ENCODE measurements around the gene ZNF592. TPM values are rescaled to one million over a fixed set of nuclear protein-coding genes. Genes with fewer than 3 reads are reported as not detected.

Gene ZNF592
- total RNA-seq, result 36.1 TPM

DNA sequence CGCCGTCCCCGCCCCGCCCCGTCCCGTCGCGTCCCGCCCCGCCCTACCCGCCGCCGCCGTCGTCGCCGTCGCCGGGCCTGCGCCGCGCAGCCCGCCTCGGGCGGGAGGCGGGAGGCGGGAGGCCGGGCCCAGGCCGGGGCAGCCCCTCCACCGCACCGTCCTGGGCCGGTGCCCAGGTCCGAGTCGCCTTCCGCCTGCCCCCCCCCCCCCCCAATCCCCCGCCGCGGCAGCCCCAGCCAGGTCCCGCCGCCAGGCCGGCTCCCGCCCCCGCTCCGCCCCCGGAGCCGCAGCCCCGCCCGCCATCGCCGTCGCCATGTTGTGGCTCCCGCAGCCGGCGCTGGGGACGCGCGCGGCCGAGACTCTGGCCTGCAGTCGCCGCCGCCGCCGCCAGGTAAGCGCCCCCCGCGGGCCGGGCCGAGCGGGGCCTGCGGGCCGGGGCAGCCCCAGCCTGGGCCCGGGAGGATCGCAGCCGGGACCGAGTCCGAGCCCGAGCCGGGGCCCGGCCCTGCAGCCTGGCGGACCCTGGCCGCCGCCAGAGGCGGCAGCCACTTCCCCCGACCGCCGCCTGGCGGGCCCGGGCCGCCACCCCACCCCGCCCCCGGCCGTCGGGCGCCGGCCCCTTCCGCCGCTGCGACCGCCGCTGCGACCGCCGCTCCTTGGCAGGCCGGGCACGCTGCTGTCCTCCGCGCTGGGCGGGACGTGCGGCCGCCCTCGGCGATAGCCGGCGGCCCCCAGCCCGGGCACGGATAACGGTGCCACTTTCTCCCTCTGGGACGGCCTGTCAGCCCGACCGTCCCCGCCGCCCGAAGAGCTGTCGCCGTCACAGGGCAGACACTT is at the start of gene ZNF592:
Gene ZNF592, plus strand, starts transcription at position 319 of the 837 bp plus-strand sequence. CDS start 34,084 bp downstream, outside the sequence.
- DNase-seq (ENCODE audit: low spot score in 2 of 2), result peak; percentile 24 to 92
- Histone ChIP-seq H3K4me1 (peaks cover 7 to 42% of the 10 kb centered on the region in 2 donors), H3K9me3 (no peaks in the 10 kb centered on the region), H3K27ac (peak within 1 kb of the TSS; percentile 99), H3K27me3 (no peaks in the 10 kb centered on the region), H3K4me3 (peak within 1 kb of the TSS; percentile 82 to 94), H3K36me3 (no peaks in the 10 kb centered on the region)
- TF ChIP-seq CTCF (IDR thresholded peaks at IDR 0.05), result peak in 1 of 3 experiments; percentile 89
- intact Hi-C loops (cut with DNase I), result loop anchor here (2.0 kb wide), 4 partner anchors 68 to 176 kb away; partner anchors contain the start of genes ALPK3, NMB and ZSCAN2

DNA sequence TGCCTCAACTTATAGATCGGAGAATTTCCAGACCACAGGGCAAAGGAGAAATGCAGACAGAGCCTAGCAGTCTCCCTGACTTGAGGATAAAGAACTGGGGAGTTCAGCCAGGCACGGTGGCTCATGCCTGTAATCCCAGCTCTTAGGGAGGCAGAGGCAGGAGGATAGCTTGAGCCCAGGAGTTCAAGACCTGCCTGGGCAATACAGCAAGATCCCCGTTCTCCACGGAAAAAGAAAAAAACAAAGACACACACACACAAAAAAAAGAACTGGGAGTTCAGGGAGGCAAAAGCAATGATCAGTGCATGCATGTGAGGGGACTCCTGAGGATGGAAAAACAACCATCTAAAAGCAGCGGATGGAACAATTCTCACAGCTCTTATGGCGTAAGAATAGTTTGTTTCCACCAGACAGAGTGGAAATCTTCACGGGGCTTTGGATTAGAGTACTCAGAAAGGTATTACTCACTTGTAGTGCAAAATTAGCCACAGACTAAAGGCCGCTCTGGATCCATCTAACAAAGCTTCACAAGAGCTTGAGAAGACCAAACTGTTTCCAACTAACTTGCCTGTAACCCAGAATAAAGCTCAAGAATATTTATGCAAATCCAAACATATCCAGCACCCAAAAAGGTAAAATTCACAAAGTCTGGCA is 48.7 kb upstream of the ZNF592 start:
- H3K4me3 ChIP-seq, result no peak overlapping the region
- no peaks in the 10 kb centered on the region for H3K9me3 ChIP-seq
- H3K27ac ChIP-seq, result no peak overlapping the region
- no peaks in the 10 kb centered on the region for H3K36me3 ChIP-seq
- intact Hi-C loops (cut with DNase I), result no loop called here
- peaks cover 0 to 8% of the 10 kb centered on the region in 2 donors for H3K4me1 ChIP-seq
- no peak for TF ChIP-seq CTCF (IDR thresholded peaks at IDR 0.05)
- H3K27me3 ChIP-seq, result no peaks in the 10 kb centered on the region
- no peak for DNase-seq (ENCODE audit: low spot score in 2 of 2)

DNA sequence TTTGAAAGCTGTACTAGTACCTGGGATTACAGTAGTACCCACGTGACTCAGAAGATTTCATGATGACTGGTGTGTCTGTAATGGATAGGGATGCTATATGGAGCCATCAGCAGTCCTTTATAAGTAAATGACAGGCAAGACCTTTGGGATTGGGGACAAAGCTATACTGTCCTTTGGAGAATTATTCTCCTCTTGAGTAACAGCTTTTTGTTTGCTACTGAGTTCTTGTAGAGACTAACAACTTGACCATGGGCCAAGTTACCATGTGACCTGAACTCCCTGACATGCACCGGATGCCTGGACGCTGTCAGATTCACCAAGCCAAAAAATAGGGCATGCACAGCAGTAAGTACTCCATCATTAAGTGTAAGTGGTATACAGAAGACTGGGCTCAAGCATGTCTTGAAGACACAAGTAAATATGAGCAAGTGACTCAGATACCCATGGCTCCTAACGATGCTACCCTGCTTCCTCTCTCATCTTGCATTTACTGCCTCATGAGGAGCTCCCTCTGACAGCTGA is 45.4 kb upstream of the ZNF592 start:
- no peak for TF ChIP-seq CTCF (IDR thresholded peaks at IDR 0.05)
- Histone ChIP-seq H3K36me3 (no peaks in the 10 kb centered on the region), H3K9me3 (no peaks in the 10 kb centered on the region), H3K4me3 (no peak overlapping the region), H3K27ac (peak overlapping the region; percentile 4 to 6), H3K27me3 (no peaks in the 10 kb centered on the region), H3K4me1 (peaks cover 0 to 8% of the 10 kb centered on the region in 2 donors)
- DNase-seq (ENCODE audit: low spot score in 2 of 2), result peak in 1 of 2 donors; percentile 76
- intact Hi-C loops (cut with DNase I), result no loop called here

DNA sequence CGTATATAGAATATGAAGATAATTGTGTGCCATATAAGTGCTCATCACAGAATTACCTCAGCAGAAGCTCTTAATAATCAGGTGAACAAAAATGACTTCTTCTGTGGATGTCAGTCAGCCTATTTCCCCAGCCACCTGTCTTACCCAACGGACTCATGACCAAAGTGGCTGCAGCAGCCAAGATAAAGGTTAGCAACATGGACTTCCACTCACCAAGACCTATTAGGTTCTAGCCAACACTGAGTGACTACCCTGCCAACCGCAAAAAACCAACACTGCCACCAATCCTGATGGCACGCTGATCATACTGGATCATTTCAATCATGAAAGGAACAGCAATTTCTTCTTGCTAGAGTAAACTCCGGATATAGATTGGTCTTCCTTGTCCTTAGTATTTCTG is 44.6 kb upstream of the ZNF592 start:
- intact Hi-C loops (cut with DNase I), result no loop called here
- no peaks in the 10 kb centered on the region for H3K9me3 ChIP-seq
- TF ChIP-seq CTCF (IDR thresholded peaks at IDR 0.05), result no peak
- no peaks in the 10 kb centered on the region for H3K36me3 ChIP-seq
- DNase-seq (ENCODE audit: low spot score in 2 of 2), result no peak
- H3K4me3 ChIP-seq, result no peak overlapping the region
- H3K4me1 ChIP-seq, result peaks cover 0 to 8% of the 10 kb centered on the region in 2 donors
- no peaks in the 10 kb centered on the region for H3K27me3 ChIP-seq
- no peak overlapping the region for H3K27ac ChIP-seq

- Histone ChIP-seq H3K4me3 (peak overlapping the region; percentile 70 to 77), H3K4me1 (peaks cover 3 to 10% of the 10 kb centered on the region in 2 donors)
- intact Hi-C loops (cut with DNase I), result no loop called here
Measured at GRCh38 chr15:84714372-84714771, 34.0 kb upstream of the ZNF592 start.

More at GRCh38 chr15:84714372-84714771, 34.0 kb upstream of the ZNF592 start:
- Histone ChIP-seq H3K9me3 (no peaks in the 10 kb centered on the region), H3K36me3 (peaks cover 17 to 18% of the 10 kb centered on the region in 2 donors), H3K27ac (no peak overlapping the region), H3K27me3 (no peaks in the 10 kb centered on the region)
- no peak for TF ChIP-seq CTCF (IDR thresholded peaks at IDR 0.05)
- no peak for DNase-seq (ENCODE audit: low spot score in 2 of 2)
